GM18951 (cell line): ENCODE data around the gene HNRNPH1.
A peak's percentile ranks its signal among the peaks of the same experiment; 100 is the strongest.
"Not testable (repeated sequence)": the region's sequence is repeated elsewhere in the genome, so short reads cannot be mapped to it uniquely, and the experiment has no call there.

ENCODE experiments used
- POLR2A ChIP-seq: IDR thresholded peaks from 4 replicates; pipeline ENCODE4 v1.6.1; 2011; ENCODE audit warnings: mild to moderate bottlenecking; ENCODE audit not compliant: insufficient read length, insufficient read depth; ENCODE audit errors: extremely low read depth
- in situ Hi-C: fragments of 300-500 bp; cut with MboI; formaldehyde crosslinking; loops from one replicate; pipeline ENCODE4 v1.12.0; 2022; ENCODE audit warnings: low sequenced_read_pairs, mixed read lengths, inconsistent platforms; ENCODE audit not compliant: unreplicated experiment

The HNRNPH1 gene

GRCh38 chr5:179623003-179623905, at the start of gene HNRNPH1:
HNRNPH1 (minus strand) TSS chr5:179623671; CDS start chr5:179623133, 538 bp downstream.
- in situ Hi-C loops, result no loop called here
- peak; percentile 100 for TF ChIP-seq POLR2A

- no peak for TF ChIP-seq POLR2A
- in situ Hi-C loops, result no loop called here
These were observed 44.9 kb upstream of the HNRNPH1 start for GRCh38 chr5:179668391-179668790.

GRCh38 chr5:179661647-179662046, 38.2 kb upstream of the HNRNPH1 start:
- in situ Hi-C loops, result not testable (repeated sequence)

GRCh38 chr5:179658179-179658856, 34.8 kb upstream of the HNRNPH1 start:
- in situ Hi-C loops, result not testable (repeated sequence)

GRCh38 chr5:179657302-179658178, 34.1 kb upstream of the HNRNPH1 start:
- in situ Hi-C loops, result not testable (repeated sequence)

GRCh38 chr5:179653135-179653534, 29.7 kb upstream of the HNRNPH1 start:
- in situ Hi-C loops, result not testable (repeated sequence)

GRCh38 chr5:179650245-179650644, 26.8 kb upstream of the HNRNPH1 start:
- in situ Hi-C loops, result not testable (repeated sequence)

GRCh38 chr5:179649166-179649703, 25.8 kb upstream of the HNRNPH1 start:
- in situ Hi-C loops, result not testable (repeated sequence)

- in situ Hi-C loops, result no loop called here
- TF ChIP-seq POLR2A, result no peak
These were observed 24.9 kb upstream of the HNRNPH1 start for GRCh38 chr5:179648410-179648809.

GRCh38 chr5:179644766-179645165, 21.3 kb upstream of the HNRNPH1 start:
- in situ Hi-C loops, result not testable (repeated sequence)

- in situ Hi-C loops, result not testable (repeated sequence)
These were observed 19.9 kb upstream of the HNRNPH1 start for GRCh38 chr5:179643141-179643920.

- in situ Hi-C loops, result not testable (repeated sequence)
These were observed 19.2 kb upstream of the HNRNPH1 start for GRCh38 chr5:179642626-179643025.

- in situ Hi-C loops, result not testable (repeated sequence)
These were observed 18.3 kb upstream of the HNRNPH1 start for GRCh38 chr5:179641745-179642144.

- in situ Hi-C loops, result not testable (repeated sequence)
These were observed 15.8 kb upstream of the HNRNPH1 start for GRCh38 chr5:179639296-179639695.

GRCh38 chr5:179634370-179635172, 11.1 kb upstream of the HNRNPH1 start:
- in situ Hi-C loops, result not testable (repeated sequence)

GRCh38 chr5:179633501-179634369, 10.3 kb upstream of the HNRNPH1 start:
- in situ Hi-C loops, result not testable (repeated sequence)
